HEK293 (cell line): ENCODE results near the gene TAF11.
"Not testable (repeated sequence)": the region's sequence is repeated elsewhere in the genome, so short reads cannot be mapped to it uniquely, and the experiment has no call there.

Experiments
- CTCF ChIA-PET: fragments of 350-600 bp; formaldehyde crosslinking; extraction: SDS; loops from one replicate; lab custom pipeline; 2021; ENCODE audit warnings: antibody characterized with exemption; lab: Yijun Ruan, JAX
- POLR2A ChIA-PET: fragments of 300-600 bp; formaldehyde crosslinking; extraction: SDS; loops from one replicate; lab custom pipeline; 2020; ENCODE audit warnings: antibody characterized with exemption, inconsistent platforms; lab: Yijun Ruan, JAX
- H3K27ac ChIP-seq: fragments of 200-500 bp; sonication (Bioruptor generic); 2 replicates; pipeline ENCODE4 v1.5.1; 2014; ENCODE audit warnings: low read depth, low read length, control low read depth, inconsistent platforms; ENCODE audit errors: extremely low read depth
- H3K36me3 ChIP-seq, 2 experiments: fragments of 200-500 bp in 1 of 2; sonication (Bioruptor generic) in 1 of 2; 1 replicate in 1 of 2; 2 replicates in 1 of 2; pipeline ENCODE4 v1.5.1; 2014 to 2017; ENCODE audit warnings: inconsistent platforms in 2 of 2, low read length in 2 of 2; ENCODE audit not compliant: control insufficient read depth in 2 of 2, insufficient read depth in 1 of 2
- H3K4me1 ChIP-seq: fragments of 200-500 bp; sonication (Bioruptor generic); 2 replicates; pipeline ENCODE4 v1.5.1; 2014; ENCODE audit warnings: mild to moderate bottlenecking, low read length, inconsistent platforms; ENCODE audit not compliant: control insufficient read depth, insufficient read depth
- H3K4me3 ChIP-seq: 2 replicates; pipeline ENCODE4 v1.5.1; 2011; ENCODE audit warnings: low read depth, mild to moderate bottlenecking, control low read depth, low read length, moderate library complexity
- H3K9me3 ChIP-seq: fragments of 200-500 bp; sonication (Bioruptor generic); 2 replicates; pipeline ENCODE4 v1.5.1; 2014; ENCODE audit warnings: low read depth, low read length, inconsistent platforms; ENCODE audit not compliant: control insufficient read depth, insufficient read depth
- GLI4 ChIP-seq: fragments of 450-650 bp; formaldehyde crosslinking; IDR thresholded peaks from 2 replicates; pipeline ENCODE4 v1.5.1; 2016; ENCODE audit warnings: missing biosample characterization, missing genetic modification characterization
- HOXA7 ChIP-seq: sonication (generic); formaldehyde crosslinking; IDR thresholded peaks from 2 replicates; pipeline ENCODE4 v1.8.1; 2022; ENCODE audit warnings: missing genetic modification reagents, borderline replicate concordance
- YY1 ChIP-seq: fragments of 450-650 bp; formaldehyde crosslinking; IDR thresholded peaks from 2 replicates; pipeline ENCODE4 v1.5.1; 2018; ENCODE audit warnings: missing biosample characterization, missing genetic modification characterization
- ZFP41 ChIP-seq: fragments of 450-650 bp; formaldehyde crosslinking; IDR thresholded peaks from 2 replicates; pipeline ENCODE4 v1.5.1; 2016; ENCODE audit warnings: missing biosample characterization, missing genetic modification characterization, borderline replicate concordance
- ZNF121 ChIP-seq: fragments of 450-650 bp; formaldehyde crosslinking; IDR thresholded peaks from 2 replicates; pipeline ENCODE4 v1.5.1; 2016; ENCODE audit warnings: missing biosample characterization, missing genetic modification characterization
- ZNF146 ChIP-seq: fragments of 450-650 bp; formaldehyde crosslinking; IDR thresholded peaks from 2 replicates; pipeline ENCODE4 v1.5.1; 2016; ENCODE audit warnings: missing biosample characterization, missing genetic modification characterization
- ZNF157 ChIP-seq: fragments of 450-650 bp; formaldehyde crosslinking; IDR thresholded peaks from 2 replicates; pipeline ENCODE4 v1.5.1; 2016; ENCODE audit warnings: missing biosample characterization, missing genetic modification characterization
- ZNF169 ChIP-seq: fragments of 450-650 bp; formaldehyde crosslinking; IDR thresholded peaks from 2 replicates; pipeline ENCODE4 v1.5.1; 2016; ENCODE audit warnings: missing biosample characterization, missing genetic modification characterization
- ZNF433 ChIP-seq: fragments of 450-650 bp; formaldehyde crosslinking; IDR thresholded peaks from 2 replicates; pipeline ENCODE4 v1.5.1; 2016; ENCODE audit warnings: missing biosample characterization, missing genetic modification characterization, low read depth
- ZNF560 ChIP-seq: fragments of 450-650 bp; formaldehyde crosslinking; IDR thresholded peaks from 2 replicates; pipeline ENCODE4 v1.5.1; 2017; ENCODE audit warnings: missing biosample characterization, missing genetic modification characterization, borderline replicate concordance
- ZNF571 ChIP-seq: fragments of 450-650 bp; formaldehyde crosslinking; IDR thresholded peaks from 2 replicates; pipeline ENCODE4 v1.5.0; 2017; ENCODE audit warnings: missing biosample characterization, missing genetic modification characterization
- ZNF610 ChIP-seq: fragments of 450-650 bp; formaldehyde crosslinking; IDR thresholded peaks from 2 replicates; pipeline ENCODE4 v1.5.1; 2016; ENCODE audit warnings: missing biosample characterization, missing genetic modification characterization, borderline replicate concordance
- ZNF624 ChIP-seq: fragments of 450-650 bp; formaldehyde crosslinking; IDR thresholded peaks from 2 replicates; pipeline ENCODE4 v1.5.1; 2017; ENCODE audit warnings: missing biosample characterization, missing genetic modification characterization
- TF ChIP-seq, protein P1 (sequence below): fragments of 450-650 bp; formaldehyde crosslinking; IDR thresholded peaks from 2 replicates; pipeline ENCODE4 v1.5.1; 2016; ENCODE audit warnings: missing biosample characterization, missing genetic modification characterization
- TF ChIP-seq, protein P2 (sequence below): fragments of 450-650 bp; formaldehyde crosslinking; IDR thresholded peaks from 2 replicates; pipeline ENCODE4 v1.5.1; 2016; ENCODE audit warnings: missing biosample characterization, missing genetic modification characterization
- TF ChIP-seq, protein P3 (sequence below): fragments of 450-650 bp; formaldehyde crosslinking; IDR thresholded peaks from 2 replicates; pipeline ENCODE4 v1.5.1; 2016; ENCODE audit warnings: missing biosample characterization, missing genetic modification characterization
- TF ChIP-seq, protein P4 (sequence below): fragments of 450-650 bp; formaldehyde crosslinking; IDR thresholded peaks from 2 replicates; pipeline ENCODE4 v1.5.1; 2016; ENCODE audit warnings: missing biosample characterization, missing genetic modification characterization
- TF ChIP-seq, protein P5 (sequence below): fragments of 450-650 bp; formaldehyde crosslinking; IDR thresholded peaks from 2 replicates; pipeline ENCODE4 v1.5.1; 2016; ENCODE audit warnings: missing biosample characterization, missing genetic modification characterization
- TF ChIP-seq, protein P6 (sequence below): fragments of 450-650 bp; formaldehyde crosslinking; IDR thresholded peaks from 2 replicates; pipeline ENCODE4 v1.5.1; 2016; ENCODE audit warnings: missing biosample characterization, missing genetic modification characterization

Gene TAF11

DNA sequence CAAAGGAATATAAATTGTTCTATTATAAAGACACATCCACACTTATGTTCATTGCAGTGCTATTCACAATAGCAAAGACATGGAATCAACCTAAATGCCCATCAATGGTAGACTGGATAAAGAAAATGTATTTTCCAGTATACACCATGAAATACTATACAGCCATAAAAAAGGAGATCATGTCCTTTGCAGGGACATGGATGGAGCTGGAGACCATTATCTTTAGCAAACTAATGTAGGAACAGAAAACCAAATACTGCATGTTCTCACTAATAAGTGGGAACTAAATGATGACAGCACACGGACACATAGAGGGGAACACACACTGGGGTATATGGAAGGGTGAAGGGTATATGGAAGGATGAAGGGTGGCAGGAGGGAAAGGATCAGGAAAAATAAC lies 3.8 kb downstream of the TAF11 start:
- H3K27ac ChIP-seq, H3K4me1 ChIP-seq, H3K9me3 ChIP-seq, H3K4me3 ChIP-seq, POLR2A ChIA-PET: not testable (repeated sequence)
- CTCF ChIA-PET, result interaction anchor here (0.6 to 1.4 kb wide), 2 partner anchors 127 to 341 kb away, joined by 4 to 6 read pairs; no protein-coding TSS in a partner anchor
- H3K36me3 ChIP-seq, result peaks cover 31 to 37% of the 10 kb centered on the region in 2 experiments
- peak; percentile 100 for TF ChIP-seq ZNF146 (tag by site-specific recombination)
- TF ChIP-seq, protein P1, sequence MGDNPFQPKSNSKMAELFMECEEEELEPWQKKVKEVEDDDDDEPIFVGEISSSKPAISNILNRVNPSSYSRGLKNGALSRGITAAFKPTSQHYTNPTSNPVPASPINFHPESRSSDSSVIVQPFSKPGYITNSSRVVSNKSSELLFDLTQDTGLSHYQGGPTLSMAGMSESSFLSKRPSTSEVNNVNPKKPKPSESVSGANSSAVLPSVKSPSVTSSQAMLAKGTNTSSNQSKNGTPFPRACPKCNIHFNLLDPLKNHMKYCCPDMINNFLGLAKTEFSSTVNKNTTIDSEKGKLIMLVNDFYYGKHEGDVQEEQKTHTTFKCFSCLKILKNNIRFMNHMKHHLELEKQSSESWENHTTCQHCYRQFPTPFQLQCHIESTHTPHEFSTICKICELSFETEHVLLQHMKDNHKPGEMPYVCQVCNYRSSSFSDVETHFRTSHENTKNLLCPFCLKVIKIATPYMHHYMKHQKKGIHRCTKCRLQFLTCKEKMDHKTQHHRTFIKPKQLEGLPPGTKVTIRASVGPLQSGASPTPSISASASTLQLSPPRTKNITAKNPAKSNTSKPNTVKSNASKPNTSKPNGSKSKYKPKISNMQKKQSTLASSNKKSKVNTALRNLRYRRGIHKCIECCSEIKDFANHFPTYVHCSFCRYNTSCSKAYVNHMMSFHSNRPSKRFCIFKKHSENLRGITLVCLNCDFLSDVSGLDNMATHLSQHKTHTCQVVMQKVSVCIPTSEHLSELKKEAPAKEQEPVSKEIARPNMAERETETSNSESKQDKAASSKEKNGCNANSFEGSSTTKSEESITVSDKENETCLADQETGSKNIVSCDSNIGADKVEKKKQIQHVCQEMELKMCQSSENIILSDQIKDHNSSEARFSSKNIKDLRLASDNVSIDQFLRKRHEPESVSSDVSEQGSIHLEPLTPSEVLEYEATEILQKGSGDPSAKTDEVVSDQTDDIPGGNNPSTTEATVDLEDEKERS, result peak; percentile 80; the same call in 1 of the 2 replicates
- peak; percentile 55; the same call in 1 of the 2 replicates for TF ChIP-seq ZNF610 (tag by site-specific recombination)
- TF ChIP-seq, protein P2, sequence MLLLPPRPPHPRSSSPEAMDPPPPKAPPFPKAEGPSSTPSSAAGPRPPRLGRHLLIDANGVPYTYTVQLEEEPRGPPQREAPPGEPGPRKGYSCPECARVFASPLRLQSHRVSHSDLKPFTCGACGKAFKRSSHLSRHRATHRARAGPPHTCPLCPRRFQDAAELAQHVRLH (tag by site-specific recombination), result peak; percentile 84

DNA sequence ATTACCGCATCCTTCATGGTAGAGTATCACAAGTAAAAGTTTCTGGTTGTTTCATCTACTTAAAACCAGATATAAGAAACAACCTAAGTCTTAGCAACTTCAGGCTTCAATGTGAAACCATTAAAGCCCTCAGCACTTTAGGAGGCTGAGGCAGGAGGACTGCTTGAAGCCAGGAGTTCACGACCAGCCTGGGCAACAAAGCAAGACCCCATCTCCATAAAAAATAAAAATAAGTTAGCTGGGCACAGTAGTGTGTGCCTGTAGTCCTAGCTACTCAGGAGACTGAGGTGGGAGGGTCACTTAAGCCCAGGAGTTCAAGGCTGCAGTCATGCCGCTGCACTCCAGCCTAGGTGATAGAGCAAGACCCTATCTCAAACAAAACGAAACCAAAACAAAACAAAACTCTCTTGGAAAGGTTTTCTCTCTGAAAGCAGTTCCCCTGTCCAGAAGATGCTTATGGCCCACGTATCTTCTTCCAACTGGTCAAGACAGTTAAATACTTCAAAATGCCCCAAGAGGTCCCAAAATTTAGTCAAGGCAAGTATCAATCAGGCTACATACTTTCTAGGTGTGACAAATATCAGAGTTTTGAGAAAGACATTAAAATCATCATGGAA lies 9.9 kb downstream of the TAF11 start:
- POLR2A ChIA-PET, result no interaction called here
- Histone ChIP-seq H3K27ac (no peak overlapping the region), H3K4me3 (no peak overlapping the region), H3K36me3 (peaks cover 63 to 77% of the 10 kb centered on the region in 2 experiments), H3K9me3 (no peaks in the 10 kb centered on the region), H3K4me1 (no peaks in the 10 kb centered on the region)
- no peak for TF ChIP-seq ZNF169 (tag by site-specific recombination)
- no peak for TF ChIP-seq ZNF624
- TF ChIP-seq ZNF121 (tag by site-specific recombination), result peak; percentile 63; the same call in 1 of the 2 replicates
- CTCF ChIA-PET, result no interaction called here

DNA sequence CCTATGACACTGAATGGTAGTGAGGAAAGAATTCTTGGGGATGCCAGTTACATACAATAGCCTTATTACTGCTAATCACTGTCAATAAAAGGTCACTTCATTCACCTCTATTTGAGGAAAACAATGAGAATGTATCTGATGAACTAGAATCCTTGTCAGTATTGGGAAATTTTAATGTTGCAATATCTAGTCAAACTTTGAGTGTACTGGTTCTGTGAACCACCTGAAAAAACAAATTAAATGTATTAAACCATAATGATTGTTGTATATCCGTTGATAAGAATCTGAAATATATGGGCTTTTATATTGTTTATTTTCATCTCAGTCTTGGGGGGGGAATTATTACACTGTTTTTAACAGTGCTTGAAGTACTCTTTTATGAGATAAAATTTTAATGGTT lies 10.6 kb downstream of the TAF11 start:
- Histone ChIP-seq H3K4me1 (no peaks in the 10 kb centered on the region), H3K36me3 (peaks cover 60 to 84% of the 10 kb centered on the region in 2 experiments), H3K9me3 (no peaks in the 10 kb centered on the region), H3K4me3 (no peak overlapping the region), H3K27ac (no peak overlapping the region)
- ChIA-PET POLR2A (no interaction called here), CTCF (no interaction called here)
- TF ChIP-seq, protein P3, sequence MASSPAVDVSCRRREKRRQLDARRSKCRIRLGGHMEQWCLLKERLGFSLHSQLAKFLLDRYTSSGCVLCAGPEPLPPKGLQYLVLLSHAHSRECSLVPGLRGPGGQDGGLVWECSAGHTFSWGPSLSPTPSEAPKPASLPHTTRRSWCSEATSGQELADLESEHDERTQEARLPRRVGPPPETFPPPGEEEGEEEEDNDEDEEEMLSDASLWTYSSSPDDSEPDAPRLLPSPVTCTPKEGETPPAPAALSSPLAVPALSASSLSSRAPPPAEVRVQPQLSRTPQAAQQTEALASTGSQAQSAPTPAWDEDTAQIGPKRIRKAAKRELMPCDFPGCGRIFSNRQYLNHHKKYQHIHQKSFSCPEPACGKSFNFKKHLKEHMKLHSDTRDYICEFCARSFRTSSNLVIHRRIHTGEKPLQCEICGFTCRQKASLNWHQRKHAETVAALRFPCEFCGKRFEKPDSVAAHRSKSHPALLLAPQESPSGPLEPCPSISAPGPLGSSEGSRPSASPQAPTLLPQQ (tag by site-specific recombination), result no peak
- no peak for TF ChIP-seq ZNF560
- TF ChIP-seq, protein P4, sequence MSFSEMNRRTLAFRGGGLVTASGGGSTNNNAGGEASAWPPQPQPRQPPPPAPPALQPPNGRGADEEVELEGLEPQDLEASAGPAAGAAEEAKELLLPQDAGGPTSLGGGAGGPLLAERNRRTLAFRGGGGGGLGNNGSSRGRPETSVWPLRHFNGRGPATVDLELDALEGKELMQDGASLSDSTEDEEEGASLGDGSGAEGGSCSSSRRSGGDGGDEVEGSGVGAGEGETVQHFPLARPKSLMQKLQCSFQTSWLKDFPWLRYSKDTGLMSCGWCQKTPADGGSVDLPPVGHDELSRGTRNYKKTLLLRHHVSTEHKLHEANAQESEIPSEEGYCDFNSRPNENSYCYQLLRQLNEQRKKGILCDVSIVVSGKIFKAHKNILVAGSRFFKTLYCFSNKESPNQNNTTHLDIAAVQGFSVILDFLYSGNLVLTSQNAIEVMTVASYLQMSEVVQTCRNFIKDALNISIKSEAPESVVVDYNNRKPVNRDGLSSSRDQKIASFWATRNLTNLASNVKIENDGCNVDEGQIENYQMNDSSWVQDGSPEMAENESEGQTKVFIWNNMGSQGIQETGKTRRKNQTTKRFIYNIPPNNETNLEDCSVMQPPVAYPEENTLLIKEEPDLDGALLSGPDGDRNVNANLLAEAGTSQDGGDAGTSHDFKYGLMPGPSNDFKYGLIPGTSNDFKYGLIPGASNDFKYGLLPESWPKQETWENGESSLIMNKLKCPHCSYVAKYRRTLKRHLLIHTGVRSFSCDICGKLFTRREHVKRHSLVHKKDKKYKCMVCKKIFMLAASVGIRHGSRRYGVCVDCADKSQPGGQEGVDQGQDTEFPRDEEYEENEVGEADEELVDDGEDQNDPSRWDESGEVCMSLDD (tag by site-specific recombination), result no peak
- TF ChIP-seq ZNF433 (tag by site-specific recombination), result no peak
- TF ChIP-seq, protein P5, sequence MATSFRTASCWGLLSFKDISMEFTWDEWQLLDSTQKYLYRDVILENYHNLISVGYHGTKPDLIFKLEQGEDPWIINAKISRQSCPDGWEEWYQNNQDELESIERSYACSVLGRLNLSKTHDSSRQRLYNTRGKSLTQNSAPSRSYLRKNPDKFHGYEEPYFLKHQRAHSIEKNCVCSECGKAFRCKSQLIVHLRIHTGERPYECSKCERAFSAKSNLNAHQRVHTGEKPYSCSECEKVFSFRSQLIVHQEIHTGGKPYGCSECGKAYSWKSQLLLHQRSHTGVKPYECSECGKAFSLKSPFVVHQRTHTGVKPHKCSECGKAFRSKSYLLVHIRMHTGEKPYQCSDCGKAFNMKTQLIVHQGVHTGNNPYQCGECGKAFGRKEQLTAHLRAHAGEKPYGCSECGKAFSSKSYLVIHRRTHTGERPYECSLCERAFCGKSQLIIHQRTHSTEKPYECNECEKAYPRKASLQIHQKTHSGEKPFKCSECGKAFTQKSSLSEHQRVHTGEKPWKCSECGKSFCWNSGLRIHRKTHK (tag by site-specific recombination), result no peak
- TF ChIP-seq, protein P6, sequence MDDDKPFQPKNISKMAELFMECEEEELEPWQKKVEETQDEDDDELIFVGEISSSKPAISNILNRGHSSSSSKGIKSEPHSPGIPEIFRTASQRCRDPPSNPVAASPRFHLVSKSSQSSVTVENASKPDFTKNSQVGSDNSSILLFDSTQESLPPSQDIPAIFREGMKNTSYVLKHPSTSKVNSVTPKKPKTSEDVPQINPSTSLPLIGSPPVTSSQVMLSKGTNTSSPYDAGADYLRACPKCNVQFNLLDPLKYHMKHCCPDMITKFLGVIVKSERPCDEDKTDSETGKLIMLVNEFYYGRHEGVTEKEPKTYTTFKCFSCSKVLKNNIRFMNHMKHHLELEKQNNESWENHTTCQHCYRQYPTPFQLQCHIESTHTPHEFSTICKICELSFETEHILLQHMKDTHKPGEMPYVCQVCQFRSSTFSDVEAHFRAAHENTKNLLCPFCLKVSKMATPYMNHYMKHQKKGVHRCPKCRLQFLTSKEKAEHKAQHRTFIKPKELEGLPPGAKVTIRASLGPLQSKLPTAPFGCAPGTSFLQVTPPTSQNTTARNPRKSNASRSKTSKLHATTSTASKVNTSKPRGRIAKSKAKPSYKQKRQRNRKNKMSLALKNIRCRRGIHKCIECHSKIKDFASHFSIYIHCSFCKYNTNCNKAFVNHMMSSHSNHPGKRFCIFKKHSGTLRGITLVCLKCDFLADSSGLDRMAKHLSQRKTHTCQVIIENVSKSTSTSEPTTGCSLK (tag by site-specific recombination), result no peak
- TF ChIP-seq YY1 (tag by site-specific recombination), result no peak
- TF ChIP-seq ZNF571 (tag by site-specific recombination), result no peak
- TF ChIP-seq ZNF157 (tag by site-specific recombination), result no peak
- no peak for TF ChIP-seq GLI4 (tag by site-specific recombination)
- no peak for TF ChIP-seq ZFP41 (tag by site-specific recombination)
- no peak for TF ChIP-seq HOXA7 (CRISPR knock-in tag)
